ENCODE results near the gene RGS19. TPM values are rescaled to one million over a fixed set of nuclear protein-coding genes. Genes with fewer than 3 reads are reported as not detected.

The RGS19 gene
- total RNA-seq, 4 donors from 2014 or later, result 7.4 to 14.4 (median 11.0) TPM

- intact Hi-C loops (cut with DNase I), result loop anchor here (10.0 kb wide), 1 partner anchor 48 kb away; the partner anchor contains the start of gene PRPF6
- Histone ChIP-seq H3K36me3 (peaks cover 24 to 77% (median 34%) of the 10 kb centered on the region in 3 donors), H3K4me3 (no peak overlapping the region), H3K27me3 (peaks cover 0 to 21% (median 0%) of the 10 kb centered on the region in 4 donors), H3K9me3 (no peaks in the 10 kb centered on the region), H3K4me1 (peaks cover 4 to 22% (median 8%) of the 10 kb centered on the region in 3 donors), H3K27ac (no peak overlapping the region)
- no peak for DNase-seq
- TF ChIP-seq, protein P1, sequence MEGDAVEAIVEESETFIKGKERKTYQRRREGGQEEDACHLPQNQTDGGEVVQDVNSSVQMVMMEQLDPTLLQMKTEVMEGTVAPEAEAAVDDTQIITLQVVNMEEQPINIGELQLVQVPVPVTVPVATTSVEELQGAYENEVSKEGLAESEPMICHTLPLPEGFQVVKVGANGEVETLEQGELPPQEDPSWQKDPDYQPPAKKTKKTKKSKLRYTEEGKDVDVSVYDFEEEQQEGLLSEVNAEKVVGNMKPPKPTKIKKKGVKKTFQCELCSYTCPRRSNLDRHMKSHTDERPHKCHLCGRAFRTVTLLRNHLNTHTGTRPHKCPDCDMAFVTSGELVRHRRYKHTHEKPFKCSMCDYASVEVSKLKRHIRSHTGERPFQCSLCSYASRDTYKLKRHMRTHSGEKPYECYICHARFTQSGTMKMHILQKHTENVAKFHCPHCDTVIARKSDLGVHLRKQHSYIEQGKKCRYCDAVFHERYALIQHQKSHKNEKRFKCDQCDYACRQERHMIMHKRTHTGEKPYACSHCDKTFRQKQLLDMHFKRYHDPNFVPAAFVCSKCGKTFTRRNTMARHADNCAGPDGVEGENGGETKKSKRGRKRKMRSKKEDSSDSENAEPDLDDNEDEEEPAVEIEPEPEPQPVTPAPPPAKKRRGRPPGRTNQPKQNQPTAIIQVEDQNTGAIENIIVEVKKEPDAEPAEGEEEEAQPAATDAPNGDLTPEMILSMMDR (IDR thresholded peaks at IDR 0.05), result no peak
- TF ChIP-seq POLR2A (IDR thresholded peaks at IDR 0.05), result no peak
- WGBS, 2 donors, result 72 to 84% methylated on average over 10 to 16 of the region's 31 CpGs
Observed at GRCh38 chr20:64032706-64033624, 46.4 kb downstream of the RGS19 start.

DNA sequence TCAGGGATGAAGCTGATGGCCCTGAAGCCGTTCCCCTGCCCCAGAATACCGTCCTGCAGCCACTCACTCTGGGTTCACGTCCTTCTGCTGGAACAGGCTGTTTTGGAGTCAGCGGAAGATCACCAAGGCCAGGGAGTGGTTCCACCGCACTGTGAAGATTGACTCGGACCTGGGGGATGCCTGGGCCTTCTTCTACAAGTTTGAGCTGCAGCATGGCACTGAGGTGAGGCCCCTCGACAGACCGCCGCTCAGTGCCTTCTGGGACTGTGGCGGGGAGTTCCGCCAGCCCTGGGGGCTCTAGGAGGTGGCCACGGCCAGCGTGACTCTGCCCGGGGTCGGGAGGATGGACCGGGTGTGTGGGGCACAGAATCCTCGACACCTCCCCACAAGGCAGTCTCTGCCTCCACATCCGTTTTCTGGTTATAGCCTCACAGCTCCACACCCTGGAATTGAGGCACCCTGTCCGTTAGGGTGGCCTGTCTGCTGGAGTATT, 47.5 kb downstream of the RGS19 start:
- TF ChIP-seq, protein P1 (IDR thresholded peaks at IDR 0.05), result no peak
- no peak for TF ChIP-seq POLR2A (IDR thresholded peaks at IDR 0.05)
- peaks cover 0 to 12% (median 0%) of the 10 kb centered on the region in 3 donors for H3K4me1 ChIP-seq
- intact Hi-C loops (cut with DNase I), result loop anchor here (10.0 kb wide), 1 partner anchor 47 kb away; the partner anchor contains the start of gene PRPF6
- H3K9me3 ChIP-seq, result no peaks in the 10 kb centered on the region
- H3K27me3 ChIP-seq, result peaks cover 0 to 10% (median 0%) of the 10 kb centered on the region in 4 donors
- H3K4me3 ChIP-seq, result no peak overlapping the region
- H3K27ac ChIP-seq, result no peak overlapping the region
- H3K36me3 ChIP-seq, result peaks cover 35 to 88% (median 45%) of the 10 kb centered on the region in 3 donors
- WGBS, 2 donors, result 82 to 92% methylated on average over 4 of the region's 19 CpGs
- no peak for DNase-seq

- Histone ChIP-seq H3K9me3 (no peaks in the 10 kb centered on the region), H3K27me3 (no peaks in the 10 kb centered on the region), H3K36me3 (peaks cover 42 to 100% (median 58%) of the 10 kb centered on the region in 3 donors), H3K4me1 (peaks cover 0 to 12% (median 0%) of the 10 kb centered on the region in 3 donors), H3K4me3 (no peak overlapping the region), H3K27ac (no peak overlapping the region)
- 93% methylated on average over 12 to 13 of the region's 20 CpGs for whole genome bisulfite sequencing, 2 donors
- intact Hi-C loops (cut with DNase I), result loop anchor here (10.0 kb wide), 1 partner anchor 46 kb away; the partner anchor contains the start of gene PRPF6
- no peak for DNase-seq
- TF ChIP-seq POLR2A (IDR thresholded peaks at IDR 0.05), result no peak
- TF ChIP-seq, protein P1 (IDR thresholded peaks at IDR 0.05), result no peak
Observed at GRCh38 chr20:64030371-64031134, 48.8 kb downstream of the RGS19 start.

- TF ChIP-seq, protein P1 (IDR thresholded peaks at IDR 0.05), result no peak
- 89 to 94% methylated on average over 8 to 10 of the region's 38 CpGs for WGBS, 2 donors
- H3K9me3 ChIP-seq, result no peaks in the 10 kb centered on the region
- no peak overlapping the region for H3K27ac ChIP-seq
- intact Hi-C loops (cut with DNase I), result loop anchor here (10.0 kb wide), 1 partner anchor 45 kb away; the partner anchor contains the start of gene PRPF6
- peaks cover 0 to 9% (median 0%) of the 10 kb centered on the region in 3 donors for H3K4me1 ChIP-seq
- H3K4me3 ChIP-seq, result no peak overlapping the region
- no peaks in the 10 kb centered on the region for H3K27me3 ChIP-seq
- DNase-seq, result no peak
- peaks cover 42 to 100% (median 66%) of the 10 kb centered on the region in 3 donors for H3K36me3 ChIP-seq
Observed at GRCh38 chr20:64029293-64030117, 49.8 kb downstream of the RGS19 start.

Data from esophagus squamous epithelium (tissue), 5 donors.